Measurements from ENCODE around the gene ALLC.

Gene ALLC

GRCh38 chr2:3743951-3744555 is 86.1 kb downstream of the ALLC start:
- no peak for DNase-seq (ENCODE audit: low read depth in 1 of 2, low spot score in 1 of 2)

GRCh38 chr2:3745920-3746319 is 87.9 kb downstream of the ALLC start:
- no peak for DNase-seq (ENCODE audit: low read depth in 1 of 2, low spot score in 1 of 2)

- no peak for DNase-seq (ENCODE audit: low read depth in 1 of 2, low spot score in 1 of 2)
These were observed 89.1 kb downstream of the ALLC start for GRCh38 chr2:3747032-3747654.

GRCh38 chr2:3747826-3748225 is 89.8 kb downstream of the ALLC start:
- DNase-seq (ENCODE audit: low read depth in 1 of 2, low spot score in 1 of 2): no peak

- no peak for DNase-seq (ENCODE audit: low read depth in 1 of 2, low spot score in 1 of 2)
These were observed 91.2 kb downstream of the ALLC start for GRCh38 chr2:3749201-3749600.

- no peak for DNase-seq (ENCODE audit: low read depth in 1 of 2, low spot score in 1 of 2)
These were observed 93.3 kb downstream of the ALLC start for GRCh38 chr2:3751251-3751650.

- DNase-seq (ENCODE audit: low read depth in 1 of 2, low spot score in 1 of 2): no peak
These were observed 93.8 kb downstream of the ALLC start for GRCh38 chr2:3751806-3752205.
